Forelimb muscle (tissue), 1 donor: ENCODE data around the gene TNFSF11. TPM values are rescaled to one million over a fixed set of nuclear protein-coding genes. Genes with fewer than 3 reads are reported as not detected.
A peak's percentile ranks its signal among the peaks of the same experiment; 100 is the strongest.
"Not testable (repeated sequence)": the region's sequence is repeated elsewhere in the genome, so short reads cannot be mapped to it uniquely, and the experiment has no call there.

ENCODE experiments used
- DNase-seq: peaks from one replicate; pipeline ENCODE4 v3.0.0-alpha.2; 2013; ENCODE audit warnings: low read depth
- polyA plus RNA-seq: library from polyadenylated mRNA; unstranded; fragments of 120-200 nt; gene quantifications from one replicate; pipeline ENCODE4 v1.2.1, GENCODE V29; 2013; ENCODE audit not compliant: insufficient read length

The TNFSF11 gene
- polyA plus RNA-seq, 1 donor = not detected

DNA sequence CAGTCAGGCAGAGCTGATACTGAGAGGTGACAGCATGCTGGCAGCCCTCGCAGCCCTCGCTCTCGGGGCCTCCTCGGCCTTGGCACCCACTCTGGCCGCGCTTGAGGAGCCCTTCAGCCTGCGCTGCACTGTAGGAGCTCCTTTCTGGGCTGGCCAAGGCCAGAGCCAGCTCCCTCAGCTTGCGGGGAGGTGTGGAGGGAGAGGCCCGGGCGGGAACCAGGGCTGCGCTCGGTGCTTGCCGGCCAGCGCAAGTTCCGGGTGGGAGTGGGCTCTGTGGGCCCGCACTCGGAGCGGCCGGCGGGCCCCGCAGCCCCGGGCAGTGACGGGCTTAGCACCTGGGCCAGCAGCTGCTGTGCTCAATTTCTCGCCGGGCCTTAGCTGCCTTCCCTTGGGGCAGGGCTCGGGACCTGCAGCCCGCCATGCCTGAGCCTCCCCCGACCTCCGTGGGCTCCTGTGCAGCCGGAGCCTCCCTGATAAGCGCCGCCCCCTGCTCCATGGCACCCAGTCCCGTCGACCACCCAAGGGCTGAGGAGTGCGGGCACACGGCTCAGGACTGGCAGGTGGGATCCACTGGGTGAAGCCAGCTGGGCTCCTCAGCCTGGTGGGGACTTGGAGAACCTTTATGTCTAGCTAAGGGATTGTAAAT lies 14.3 kb upstream of the TNFSF11 start:
- DNase-seq = not testable (repeated sequence)

DNA sequence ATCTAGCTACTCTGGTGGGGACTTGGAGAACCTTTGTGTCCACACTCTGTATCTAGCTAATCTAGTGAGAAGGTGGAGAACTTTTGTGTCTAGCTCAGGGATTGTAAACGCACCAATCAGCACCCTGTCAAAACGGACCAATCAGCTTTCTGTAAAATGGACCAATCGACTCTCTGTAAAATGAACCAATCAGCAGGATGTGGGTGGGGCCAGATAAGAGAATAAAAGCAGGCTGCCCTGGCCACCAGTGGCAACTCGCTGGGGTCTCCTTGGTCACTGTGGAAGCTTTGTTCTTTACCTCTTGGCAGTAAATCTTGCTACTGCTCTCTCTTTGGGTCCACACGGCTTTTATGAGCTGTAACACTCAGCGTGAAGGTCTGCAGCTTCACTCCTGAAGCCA lies 13.6 kb upstream of the TNFSF11 start:
- DNase-seq = not testable (repeated sequence)

DNA sequence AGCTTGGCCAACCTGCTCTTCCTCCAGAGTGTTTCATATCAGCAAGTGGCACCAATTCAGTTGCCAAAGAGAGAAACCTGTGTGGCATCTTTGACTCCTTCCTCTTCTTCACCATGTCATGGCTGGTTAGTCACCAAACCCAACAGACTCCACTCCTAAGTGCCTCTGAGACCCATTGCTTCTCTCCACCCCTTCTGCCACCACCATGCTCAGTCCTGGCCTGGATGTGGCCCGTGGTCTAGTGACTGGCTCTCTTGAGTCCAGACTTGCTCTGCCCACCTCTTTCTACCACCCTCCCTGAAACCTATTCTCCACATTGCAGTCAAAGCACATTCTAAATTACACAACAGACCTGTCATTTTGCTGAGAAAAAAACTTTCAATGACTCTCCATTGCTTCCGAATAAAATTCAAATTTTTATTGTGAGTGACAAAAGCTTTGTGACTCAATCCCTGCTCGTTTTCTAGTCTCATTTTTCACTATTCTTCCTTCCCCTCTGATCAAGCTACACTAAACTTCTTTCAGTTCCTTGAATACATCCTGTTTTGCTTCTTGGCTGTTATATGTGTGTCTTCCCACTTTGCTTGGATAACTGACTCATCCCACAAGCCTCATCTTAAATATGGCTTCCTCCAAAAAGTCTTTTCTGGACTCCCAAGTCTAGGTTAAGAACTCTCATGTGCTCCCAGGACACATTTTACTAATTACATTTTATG lies 12.0 kb upstream of the TNFSF11 start:
- no peak for DNase-seq

DNA sequence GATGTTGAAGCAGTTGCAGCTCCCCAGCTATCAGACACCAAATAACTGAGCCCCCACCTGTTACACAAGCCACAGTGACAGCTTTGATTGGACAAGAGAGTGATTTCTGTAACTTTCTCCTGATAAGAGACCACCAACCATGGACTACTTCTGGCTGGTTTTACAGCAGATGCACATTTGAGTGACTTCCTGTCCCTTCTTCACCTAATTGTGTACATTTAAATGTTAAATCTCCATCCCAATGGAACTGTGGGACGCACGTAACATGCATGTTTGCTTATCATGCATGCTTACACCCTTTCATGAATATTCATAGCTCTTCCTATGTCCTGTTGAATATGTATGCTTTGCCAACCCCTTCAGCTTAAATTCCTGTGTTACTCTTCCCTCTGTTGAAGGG lies 6.0 kb upstream of the TNFSF11 start:
- no peak for DNase-seq

DNA sequence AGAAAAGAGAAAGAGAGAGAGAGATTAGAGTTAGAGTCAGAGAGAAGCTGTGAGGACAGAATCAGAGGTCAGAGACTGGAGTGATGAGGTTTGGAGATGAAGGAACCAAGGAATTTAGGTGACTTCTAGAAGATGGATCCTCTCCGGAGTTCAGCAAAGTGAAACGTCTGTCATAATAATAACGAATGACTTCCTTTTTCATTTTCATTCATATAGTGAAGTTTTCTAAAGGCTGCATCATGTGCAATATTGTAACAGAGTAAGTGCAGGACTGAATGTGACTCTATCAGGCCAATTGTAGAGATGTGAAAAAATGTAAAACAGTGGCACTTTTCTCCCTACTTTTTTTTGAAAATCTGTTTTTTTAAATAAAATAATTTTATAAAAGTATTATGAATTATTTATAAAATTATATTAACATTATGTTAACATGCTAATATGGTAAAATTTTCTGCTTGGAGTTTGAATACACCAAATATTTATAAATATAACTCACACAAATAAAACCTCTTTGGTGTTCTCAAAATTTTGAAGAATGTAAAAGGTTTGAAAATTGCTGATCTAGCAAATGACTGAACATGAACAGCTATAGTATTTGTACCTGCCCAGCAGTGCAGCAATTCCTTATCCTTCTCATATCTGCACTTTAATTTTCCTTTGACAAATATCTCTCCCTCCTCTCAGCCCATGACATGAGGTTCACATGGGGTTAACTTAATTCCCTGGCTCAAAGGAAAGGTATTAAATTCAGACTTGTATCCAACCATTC lies 4.2 kb upstream of the TNFSF11 start:
- no peak for DNase-seq

DNA sequence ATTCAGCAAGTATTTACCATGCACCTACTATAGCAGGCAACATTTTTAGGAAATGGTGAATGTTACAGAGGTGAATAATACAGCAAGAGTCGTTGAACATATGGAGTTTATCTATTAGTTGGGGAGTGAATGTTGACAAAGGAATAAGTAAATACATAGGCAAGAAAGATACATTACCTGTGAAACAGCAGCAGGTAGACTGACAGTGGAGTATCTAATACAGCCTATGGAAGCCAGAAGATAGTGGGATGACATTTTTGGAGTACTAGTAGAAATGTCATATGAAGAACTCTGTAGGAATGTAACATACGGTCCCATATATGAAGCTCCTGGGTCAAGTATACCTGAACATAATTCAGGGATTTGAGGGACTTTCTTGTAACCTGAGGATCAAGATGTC lies 2.1 kb upstream of the TNFSF11 start:
- DNase-seq = no peak

DNA sequence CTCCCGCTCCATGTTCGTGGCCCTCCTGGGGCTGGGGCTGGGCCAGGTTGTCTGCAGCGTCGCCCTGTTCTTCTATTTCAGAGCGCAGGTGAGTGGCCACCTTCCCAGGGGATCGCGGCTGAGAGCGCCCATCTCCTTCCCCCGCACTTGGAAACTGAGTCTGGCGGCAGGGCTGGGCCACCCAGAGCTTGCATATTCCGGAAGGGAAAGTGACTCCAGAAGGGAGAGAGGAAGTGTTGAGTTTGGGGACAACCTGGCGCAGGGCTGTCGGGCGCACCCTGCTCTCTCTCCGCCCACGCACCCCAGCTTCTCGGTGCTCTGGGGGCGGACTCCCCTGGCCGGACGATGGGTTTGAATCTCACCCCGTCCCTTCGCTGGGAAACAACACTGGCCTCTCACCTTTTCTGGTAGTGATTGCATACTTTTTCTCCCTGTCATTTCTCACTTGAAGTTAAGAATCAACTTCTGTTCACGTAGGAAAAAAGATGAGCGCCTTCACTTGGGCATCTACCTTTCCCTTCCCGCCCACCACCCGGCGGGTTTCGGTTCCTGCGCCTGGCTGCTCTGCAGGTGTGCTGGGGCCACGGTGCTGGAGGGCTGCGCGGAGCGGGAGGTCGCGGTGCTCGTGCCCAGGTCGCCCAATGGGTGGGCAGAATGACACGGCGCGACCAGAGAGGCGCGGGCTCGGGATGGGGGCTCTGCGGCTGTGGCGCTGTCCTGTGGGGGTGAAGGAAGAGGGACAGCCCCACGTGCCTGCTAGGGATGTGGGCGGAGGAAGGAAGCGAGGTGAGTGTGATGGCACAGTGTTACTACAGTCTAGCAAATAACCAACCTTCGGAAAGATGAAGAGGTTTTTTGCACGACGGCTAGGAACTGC lies 721 bp downstream of the TNFSF11 start:
- no peak for DNase-seq

DNA sequence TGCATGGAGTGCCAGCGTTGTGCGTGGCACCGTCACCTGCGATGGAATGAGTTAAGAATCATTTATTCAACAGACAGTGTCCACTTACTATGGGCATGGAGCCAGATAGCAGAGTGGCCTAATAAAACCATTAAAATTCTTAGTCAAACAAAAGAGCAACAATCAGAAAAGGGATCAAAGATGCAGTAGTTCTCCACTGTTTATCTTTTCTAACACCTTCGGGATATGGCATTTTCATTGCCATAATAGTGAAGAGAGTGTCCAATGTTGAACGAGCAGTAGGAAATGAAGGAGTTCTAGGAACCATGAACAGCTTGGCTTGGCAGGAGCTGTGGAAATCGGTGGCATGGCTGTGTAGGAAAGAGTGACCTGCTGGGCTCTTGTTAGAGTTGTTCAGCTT lies 2.0 kb downstream of the TNFSF11 start:
- DNase-seq = no peak

DNA sequence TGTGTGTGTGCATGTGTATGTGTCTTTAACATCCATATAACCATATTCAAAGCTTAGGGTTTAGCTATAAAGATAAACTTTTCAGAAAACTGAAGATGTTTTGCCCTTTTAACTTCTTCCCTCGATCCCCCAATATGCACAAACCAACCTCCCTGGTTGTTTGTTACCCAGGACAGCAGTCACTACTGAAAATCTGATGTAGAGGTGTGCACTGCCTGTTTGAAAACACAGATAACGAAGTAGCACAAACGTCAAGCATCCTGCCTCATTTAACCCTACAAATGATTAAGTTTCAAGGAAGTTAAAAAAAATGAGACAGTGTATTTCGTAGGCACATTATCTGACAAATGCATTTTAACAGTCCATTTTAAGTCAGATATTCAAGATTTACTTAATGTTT lies 3.6 kb downstream of the TNFSF11 start:
- no peak for DNase-seq

DNA sequence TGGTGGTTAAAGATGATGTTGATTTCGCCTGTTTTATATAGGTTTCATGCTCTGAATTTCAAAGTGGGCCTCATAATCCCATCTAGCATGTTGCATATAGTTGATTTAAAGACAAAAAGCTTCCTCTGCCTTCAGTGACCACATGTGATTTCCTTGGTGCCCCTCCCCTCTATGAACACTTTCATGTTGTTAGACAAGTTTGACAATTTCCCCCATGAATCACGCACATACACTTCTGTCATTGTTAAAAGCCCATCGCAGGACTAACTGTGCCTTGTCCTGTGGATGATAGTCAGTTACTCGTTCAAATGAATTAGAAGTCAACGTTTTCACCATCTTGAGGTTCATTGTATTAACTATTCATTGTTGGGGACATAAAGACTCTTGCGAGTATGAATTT lies 6.7 kb downstream of the TNFSF11 start:
- no peak for DNase-seq

DNA sequence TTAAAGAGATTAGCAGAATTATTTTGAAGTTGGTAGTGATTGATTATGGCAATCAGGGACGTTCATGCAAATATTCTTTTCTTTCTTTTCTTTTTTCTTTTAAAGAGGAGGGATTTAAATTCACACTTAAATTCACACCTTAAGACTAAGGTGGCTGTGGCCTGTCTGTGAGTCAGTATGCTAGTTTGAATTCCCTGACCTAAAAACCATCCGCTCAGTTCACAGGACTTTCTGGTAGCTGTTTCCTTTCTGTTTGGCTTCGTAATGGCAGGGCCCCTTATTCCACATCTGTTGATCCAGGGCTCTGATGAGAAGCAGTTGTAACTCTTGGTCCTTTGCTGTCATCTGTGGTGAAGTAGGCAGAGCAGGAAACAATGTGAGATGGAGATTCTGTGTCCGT lies 7.5 kb downstream of the TNFSF11 start:
- DNase-seq = no peak

DNA sequence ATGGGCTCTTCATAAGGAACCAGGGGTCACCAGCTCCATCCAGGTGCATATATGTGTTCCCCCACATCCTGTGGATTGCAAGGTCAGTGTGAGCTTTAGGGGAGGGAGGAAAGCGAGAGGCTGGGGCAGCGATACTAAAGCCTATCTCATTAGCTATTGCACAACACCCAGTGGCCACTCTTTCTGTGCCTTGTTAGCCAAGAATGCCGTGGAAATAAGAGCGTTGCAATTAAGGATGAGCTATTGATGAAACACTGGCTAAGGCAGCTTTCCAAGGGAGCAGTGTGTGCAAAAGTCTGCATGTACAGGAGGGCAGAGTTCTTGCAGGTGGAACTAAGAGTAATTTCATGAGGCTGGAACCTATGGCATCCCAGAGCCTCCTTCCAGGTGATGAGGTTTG lies 17.6 kb downstream of the TNFSF11 start:
- no peak for DNase-seq

DNA sequence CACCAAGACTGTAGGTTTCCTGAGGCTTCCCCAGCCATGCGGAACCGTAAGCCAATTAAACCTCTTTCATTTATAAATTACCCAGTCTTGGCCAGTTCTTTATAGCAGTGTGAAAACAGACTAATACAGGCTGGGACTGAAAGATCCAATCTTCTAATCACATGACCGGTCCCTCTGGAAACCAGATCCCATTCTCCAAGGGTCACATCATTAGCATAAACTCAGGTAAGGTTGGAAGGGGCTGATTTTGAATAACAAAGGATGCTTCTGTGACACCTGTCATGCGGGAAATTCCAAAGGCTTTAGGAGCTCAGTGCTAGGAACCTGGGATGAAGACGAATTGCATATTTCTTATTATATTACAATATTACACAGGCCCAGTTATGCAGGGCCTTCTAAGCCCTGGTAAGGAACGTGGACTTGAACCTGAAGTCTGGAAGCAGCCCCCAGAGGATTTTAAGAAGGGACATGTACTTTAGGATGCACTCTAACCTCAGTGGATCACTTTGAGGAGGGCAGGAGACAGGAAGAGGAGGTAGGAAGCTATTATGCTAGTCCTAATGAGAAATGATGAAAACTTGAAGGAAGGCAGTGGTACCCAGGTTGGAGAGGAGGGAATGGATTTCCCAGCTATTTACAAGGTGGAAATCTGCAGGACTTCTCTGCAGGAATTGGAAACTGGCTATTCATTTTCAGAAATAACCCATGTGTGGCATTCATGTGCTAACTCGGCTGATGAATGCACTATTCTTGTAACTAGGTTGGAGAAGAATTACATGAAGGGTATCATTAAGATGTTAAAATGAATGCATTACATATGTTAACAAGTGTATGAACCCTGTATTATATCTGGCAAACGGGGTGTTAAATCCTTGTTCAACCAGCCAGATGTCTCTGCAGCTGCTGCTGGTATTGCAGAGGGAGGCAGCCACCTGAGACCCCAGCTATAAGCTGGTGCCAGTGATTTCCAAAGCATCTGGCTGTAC lies 19.3 kb downstream of the TNFSF11 start:
- DNase-seq = no peak

DNA sequence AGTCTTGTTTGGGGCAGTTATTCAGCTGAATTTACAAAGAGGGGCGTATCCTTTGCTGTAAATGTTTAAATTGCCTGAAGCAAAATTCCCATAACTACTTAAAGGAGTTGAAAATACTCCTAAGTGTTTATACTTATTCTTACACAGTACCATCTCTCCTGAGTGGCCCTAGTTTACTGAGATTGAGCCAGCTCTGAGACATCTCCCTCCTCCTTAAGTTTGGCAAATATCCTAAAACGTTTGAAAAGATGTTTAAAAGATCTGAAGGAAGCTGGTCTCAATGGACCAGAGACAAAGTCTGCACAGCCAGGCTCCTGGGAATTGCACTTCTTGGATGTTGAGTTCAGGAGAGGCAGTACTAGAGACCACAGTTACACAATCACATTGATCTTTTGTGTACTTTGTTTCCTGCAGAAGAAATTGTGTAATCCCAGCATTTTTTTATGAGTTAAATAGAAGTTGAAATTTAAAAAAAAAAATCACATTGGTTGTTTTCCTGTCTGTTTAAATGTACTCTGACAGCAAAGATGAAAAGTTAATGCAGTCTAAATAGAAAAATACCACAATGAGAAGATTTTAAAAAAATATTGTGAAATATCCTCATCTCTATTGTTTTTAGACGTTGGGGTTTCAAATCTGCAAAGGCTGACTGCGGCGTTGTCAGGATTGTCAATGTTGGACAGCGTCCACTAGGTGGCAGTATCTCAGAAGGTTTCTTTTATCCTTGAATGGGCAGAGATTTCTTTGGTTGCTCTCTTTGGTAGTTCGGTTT lies 20.7 kb downstream of the TNFSF11 start:
- peak; percentile 74 for DNase-seq

DNA sequence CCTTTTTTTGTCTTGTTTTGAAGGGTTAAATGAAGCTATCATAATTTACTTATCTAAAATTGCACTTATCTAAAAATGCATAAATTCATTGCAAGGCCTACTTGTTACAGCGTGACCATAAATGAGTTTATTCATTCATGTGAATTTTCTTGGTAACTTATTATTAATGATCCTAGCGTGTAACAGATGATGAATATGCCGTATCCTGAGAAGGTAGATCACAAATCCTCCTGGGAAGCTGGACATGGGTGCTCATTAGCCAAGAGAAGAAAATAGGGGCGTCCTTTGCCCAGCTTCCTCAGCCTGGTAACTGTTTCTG lies 21.3 kb downstream of the TNFSF11 start:
- no peak for DNase-seq

DNA sequence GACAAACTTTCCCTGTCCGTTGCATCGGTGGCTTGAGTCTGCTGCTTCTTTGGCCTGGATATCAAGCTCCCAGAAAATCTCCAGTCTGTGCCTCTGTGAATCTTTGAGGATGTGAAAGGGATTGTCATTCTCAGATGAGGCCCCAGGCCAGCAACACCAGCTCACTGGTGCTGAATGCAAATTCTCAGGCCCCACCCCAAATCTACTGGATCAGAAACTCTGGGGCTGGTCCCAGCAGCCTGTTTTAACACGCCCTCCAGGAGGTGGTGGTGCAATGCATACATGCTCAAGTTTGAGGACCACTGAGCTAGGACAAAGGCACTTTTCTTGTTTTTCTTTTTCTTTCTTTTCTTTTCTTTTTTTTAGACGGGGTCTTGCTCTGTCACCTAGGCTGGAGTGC lies 23.6 kb downstream of the TNFSF11 start:
- no peak for DNase-seq

DNA sequence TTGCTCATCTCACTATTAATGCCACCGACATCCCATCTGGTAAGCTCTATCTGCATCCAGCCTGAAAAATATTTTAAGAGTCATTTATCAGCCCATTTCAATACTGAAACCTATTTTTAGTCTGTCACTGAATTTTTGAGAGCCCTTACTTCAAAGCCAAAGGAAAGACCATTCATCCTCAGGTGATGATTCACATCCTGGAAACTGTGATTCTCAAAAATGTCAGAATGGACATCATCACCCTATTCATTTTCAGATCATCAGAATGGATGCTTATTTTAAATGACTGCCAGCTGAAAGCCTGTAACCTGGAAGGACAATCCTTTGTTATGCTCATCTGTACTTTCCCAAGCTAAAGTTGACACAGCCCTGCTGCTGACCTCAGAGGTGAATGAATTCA lies 27.0 kb downstream of the TNFSF11 start:
- DNase-seq = no peak

DNA sequence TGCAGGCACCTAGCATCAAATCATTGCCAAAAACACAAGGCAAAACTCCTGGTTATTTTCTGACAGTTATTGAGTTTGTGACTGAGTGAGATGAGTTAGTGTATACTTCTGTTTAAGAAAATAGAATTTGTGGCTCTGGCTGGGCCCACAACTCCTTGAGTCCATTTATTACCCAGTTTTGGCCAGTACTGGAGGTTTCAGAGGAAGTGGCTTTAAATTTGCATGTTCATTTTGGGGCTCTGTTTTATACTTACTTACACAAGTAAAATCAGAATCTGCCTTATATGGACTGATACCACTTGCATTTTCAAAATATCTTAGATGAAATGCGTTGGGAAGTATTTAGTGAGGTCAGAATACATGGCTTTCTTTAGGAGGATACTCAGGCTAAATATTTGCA lies 29.0 kb downstream of the TNFSF11 start:
- no peak for DNase-seq

DNA sequence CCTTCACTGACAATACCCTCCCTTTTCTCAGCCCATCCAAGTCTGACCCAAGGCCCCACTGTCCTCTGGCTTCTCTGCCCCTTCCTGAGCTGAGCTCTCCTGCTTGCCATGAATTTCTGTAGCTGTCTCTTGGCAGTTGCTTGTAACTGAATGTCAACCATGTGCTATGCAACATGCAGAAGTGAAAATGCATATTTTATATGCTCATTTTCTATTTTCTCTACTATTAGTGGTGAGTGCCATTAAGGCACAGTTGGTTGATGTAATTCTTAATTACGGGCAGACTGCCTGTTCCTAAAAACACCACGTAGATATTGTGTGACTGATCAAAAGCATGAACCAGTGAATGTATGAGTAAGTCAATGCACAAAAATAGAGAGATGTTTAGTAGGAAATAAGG lies 29.6 kb downstream of the TNFSF11 start:
- no peak for DNase-seq

DNA sequence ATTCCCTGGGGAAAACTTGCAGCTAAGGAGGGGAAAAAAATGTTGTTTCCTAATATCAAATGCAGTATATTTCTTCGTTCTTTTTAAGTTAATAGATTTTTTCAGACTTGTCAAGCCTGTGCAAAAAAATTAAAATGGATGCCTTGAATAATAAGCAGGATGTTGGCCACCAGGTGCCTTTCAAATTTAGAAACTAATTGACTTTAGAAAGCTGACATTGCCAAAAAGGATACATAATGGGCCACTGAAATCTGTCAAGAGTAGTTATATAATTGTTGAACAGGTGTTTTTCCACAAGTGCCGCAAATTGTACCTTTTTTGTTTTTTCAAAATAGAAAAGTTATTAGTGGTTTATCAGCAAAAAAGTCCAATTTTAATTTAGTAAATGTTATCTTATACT lies 33.6 kb downstream of the TNFSF11 start:
- DNase-seq = no peak
